CD4-positive, alpha-beta T cell (primary cell): ENCODE results near the gene COL18A1. TPM values are rescaled to one million over a fixed set of nuclear protein-coding genes. Genes with fewer than 3 reads are reported as not detected.

Experiments
- ATAC-seq: fragments of 200-7000 bp; cut with Tn5 transposase; one replicate; pipeline ENCODE4 v1.10.0; 2022; ENCODE audit warnings: mild to moderate bottlenecking; ENCODE audit not compliant: poor library complexity
- CTCF ChIA-PET: fragments of 350-600 bp; sonication (Branson Sonifier 250); formaldehyde crosslinking; loops from one replicate; lab custom pipeline; 2021; ENCODE audit warnings: antibody characterized with exemption, inconsistent platforms; lab: Charles Lee
- POLR2A ChIA-PET: fragments of 350-600 bp; sonication (Branson Sonifier 250); formaldehyde crosslinking; loops from one replicate; lab custom pipeline; 2021; ENCODE audit warnings: antibody characterized with exemption, inconsistent platforms; lab: Charles Lee
- DNase-seq, 14 experiments: peaks; one replicate each; pipeline ENCODE4 v3.0.0-alpha.2; 2013 to 2020; ENCODE audit warnings: mixed read lengths in 2 of 14
- H3K27ac ChIP-seq, 2 donors: one replicate each; pipeline versions ENCODE4 v1.5.1 to v1.7.0; 2013; ENCODE audit warnings: low read length in 2 of 2, low read depth in 1 of 2, mild to moderate bottlenecking in 1 of 2
- H3K27me3 ChIP-seq, 2 experiments: 1 replicate in 1 of 2; 2 replicates in 1 of 2; pipeline versions ENCODE4 v1.6.1 to v1.7.0; 2013; ENCODE audit warnings: low read length in 2 of 2, control low read depth in 1 of 2, mild to moderate bottlenecking in 1 of 2, moderate library complexity in 1 of 2; ENCODE audit not compliant: insufficient read depth in 2 of 2, control insufficient read depth in 1 of 2
- H3K36me3 ChIP-seq: one replicate; pipeline ENCODE4 v1.6.1; 2013; ENCODE audit warnings: low read length, control low read depth; ENCODE audit not compliant: insufficient read depth
- H3K4me1 ChIP-seq: one replicate; pipeline ENCODE4 v1.6.1; 2013; ENCODE audit warnings: low read length, control low read depth; ENCODE audit not compliant: insufficient read depth
- H3K4me3 ChIP-seq: one replicate; pipeline ENCODE4 v1.5.1; 2013; ENCODE audit warnings: mild to moderate bottlenecking, low read length, moderate library complexity
- H3K9me3 ChIP-seq, 2 experiments: 1 replicate in 1 of 2; 2 replicates in 1 of 2; pipeline versions ENCODE4 v1.6.1 to v1.7.0; 2013; ENCODE audit warnings: low read length in 2 of 2, mild to moderate bottlenecking in 2 of 2, control low read depth in 1 of 2, moderate library complexity in 1 of 2; ENCODE audit not compliant: control insufficient read depth in 1 of 2, insufficient read depth in 1 of 2
- H3K27ac Mint-ChIP-seq: one replicate; pipeline ENCODE4 v1.8.0; 2020; ENCODE audit warnings: mixed read lengths
- H3K27me3 Mint-ChIP-seq: one replicate; pipeline ENCODE4 v1.8.0; 2021; ENCODE audit warnings: mixed read lengths
- H3K36me3 Mint-ChIP-seq: one replicate; pipeline ENCODE4 v1.8.0; 2021; ENCODE audit warnings: low read depth, mixed read lengths
- H3K4me1 Mint-ChIP-seq: one replicate; pipeline ENCODE4 v1.8.0; 2021; ENCODE audit warnings: low read depth, mixed read lengths
- H3K4me3 Mint-ChIP-seq: one replicate; pipeline ENCODE4 v1.8.0; 2020; ENCODE audit warnings: mild to moderate bottlenecking, mixed read lengths
- H3K9me3 Mint-ChIP-seq: one replicate; pipeline ENCODE4 v1.8.0; 2020; ENCODE audit warnings: mixed read lengths
- intact Hi-C, 2 experiments: fragments of 100-400 bp; cut with DNase I in 1 of 2; cut with micrococcal nuclease in 1 of 2; formaldehyde crosslinking; loops; one replicate each; pipeline versions ENCODE4 v1.15.1 to v1.9.0; 2023 to 2025; cut with DNase I, micrococcal nuclease
- total RNA-seq, 174 experiments: library from RNA in 2 of 174; stranded (reverse) in 2 of 174; gene quantifications; one replicate each; pipeline ENCODE4 v1.2.3 and lab custom pipeline; 2021 to 2026
- TF ChIP-seq, protein P1 (sequence below): fragments of 200-600 bp; IDR thresholded peaks from one replicate; pipeline ENCODE4 v1.8.0; 2022; ENCODE audit warnings: antibody characterized with exemption, mild to moderate bottlenecking

COL18A1 gene
- total RNA-seq, 2 experiments from 2014 or later, result 15.2 to 16.0 TPM

GRCh38 chr21:45385549-45386050, 19.4 kb upstream of the COL18A1 start:
- peaks cover 25% of the 10 kb centered on the region for H3K27me3 Mint-ChIP-seq
- ChIA-PET CTCF (no interaction called here), POLR2A (no interaction called here)
- Histone ChIP-seq H3K9me3 (peaks cover 0 to 20% of the 10 kb centered on the region in 2 experiments), H3K4me1 (no peaks in the 10 kb centered on the region), H3K27ac (no peak overlapping the region), H3K36me3 (no peaks in the 10 kb centered on the region), H3K27me3 (peaks cover 8 to 18% of the 10 kb centered on the region in 2 experiments), H3K4me3 (no peak overlapping the region)
- H3K27ac Mint-ChIP-seq, result no peak overlapping the region
- ATAC-seq (no peak), DNase-seq (no peak)
- no peaks in the 10 kb centered on the region for H3K4me1 Mint-ChIP-seq
- H3K4me3 Mint-ChIP-seq, result no peak overlapping the region
- intact Hi-C loops, result loop anchor here in 1 of 2 experiments (5.0 kb wide), 1 partner anchor 73 kb away; no protein-coding TSS in a partner anchor
- TF ChIP-seq, protein P1, sequence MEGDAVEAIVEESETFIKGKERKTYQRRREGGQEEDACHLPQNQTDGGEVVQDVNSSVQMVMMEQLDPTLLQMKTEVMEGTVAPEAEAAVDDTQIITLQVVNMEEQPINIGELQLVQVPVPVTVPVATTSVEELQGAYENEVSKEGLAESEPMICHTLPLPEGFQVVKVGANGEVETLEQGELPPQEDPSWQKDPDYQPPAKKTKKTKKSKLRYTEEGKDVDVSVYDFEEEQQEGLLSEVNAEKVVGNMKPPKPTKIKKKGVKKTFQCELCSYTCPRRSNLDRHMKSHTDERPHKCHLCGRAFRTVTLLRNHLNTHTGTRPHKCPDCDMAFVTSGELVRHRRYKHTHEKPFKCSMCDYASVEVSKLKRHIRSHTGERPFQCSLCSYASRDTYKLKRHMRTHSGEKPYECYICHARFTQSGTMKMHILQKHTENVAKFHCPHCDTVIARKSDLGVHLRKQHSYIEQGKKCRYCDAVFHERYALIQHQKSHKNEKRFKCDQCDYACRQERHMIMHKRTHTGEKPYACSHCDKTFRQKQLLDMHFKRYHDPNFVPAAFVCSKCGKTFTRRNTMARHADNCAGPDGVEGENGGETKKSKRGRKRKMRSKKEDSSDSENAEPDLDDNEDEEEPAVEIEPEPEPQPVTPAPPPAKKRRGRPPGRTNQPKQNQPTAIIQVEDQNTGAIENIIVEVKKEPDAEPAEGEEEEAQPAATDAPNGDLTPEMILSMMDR, result no peak
- H3K36me3 Mint-ChIP-seq, result no peaks in the 10 kb centered on the region
- no peaks in the 10 kb centered on the region for H3K9me3 Mint-ChIP-seq

GRCh38 chr21:45386336-45386727, 18.6 kb upstream of the COL18A1 start:
- intact Hi-C loops, result loop anchor here in 1 of 2 experiments (5.0 kb wide), 1 partner anchor 74 kb away; no protein-coding TSS in a partner anchor
- Histone ChIP-seq H3K27me3 (peaks cover 8 to 18% of the 10 kb centered on the region in 2 experiments), H3K4me1 (no peaks in the 10 kb centered on the region), H3K9me3 (peaks cover 0 to 20% of the 10 kb centered on the region in 2 experiments), H3K4me3 (no peak overlapping the region), H3K36me3 (no peaks in the 10 kb centered on the region), H3K27ac (no peak overlapping the region)
- H3K27me3 Mint-ChIP-seq, result peaks cover 23% of the 10 kb centered on the region
- POLR2A ChIA-PET, result no interaction called here
- H3K4me1 Mint-ChIP-seq, result no peaks in the 10 kb centered on the region
- no peak overlapping the region for H3K27ac Mint-ChIP-seq
- H3K36me3 Mint-ChIP-seq, result no peaks in the 10 kb centered on the region
- CTCF ChIA-PET, result no interaction called here
- no peak overlapping the region for H3K4me3 Mint-ChIP-seq
- no peaks in the 10 kb centered on the region for H3K9me3 Mint-ChIP-seq
- DNase-seq (no peak), ATAC-seq (no peak)
- TF ChIP-seq, protein P1, result no peak

GRCh38 chr21:45386728-45387371, 18.1 kb upstream of the COL18A1 start:
- ChIA-PET CTCF (no interaction called here), POLR2A (no interaction called here)
- ATAC-seq (no peak), DNase-seq (no peak)
- no peak overlapping the region for H3K4me3 ChIP-seq
- H3K4me1 ChIP-seq, result no peaks in the 10 kb centered on the region
- Mint-ChIP-seq H3K4me1 (no peaks in the 10 kb centered on the region), H3K4me3 (no peak overlapping the region), H3K9me3 (no peaks in the 10 kb centered on the region), H3K36me3 (no peaks in the 10 kb centered on the region), H3K27me3 (peaks cover 28% of the 10 kb centered on the region), H3K27ac (no peak overlapping the region)
- H3K27me3 ChIP-seq, result peaks cover 8 to 18% of the 10 kb centered on the region in 2 experiments
- H3K36me3 ChIP-seq, result no peaks in the 10 kb centered on the region
- intact Hi-C loops, result loop anchor here in 1 of 2 experiments (5.0 kb wide), 1 partner anchor 75 kb away; no protein-coding TSS in a partner anchor
- H3K27ac ChIP-seq, result no peak overlapping the region
- TF ChIP-seq, protein P1, result no peak
- peaks cover 0 to 17% of the 10 kb centered on the region in 2 experiments for H3K9me3 ChIP-seq
